Renal cortex interstitium (tissue), 15 donors: ENCODE results near the gene THAP11. TPM values are rescaled to one million over a fixed set of nuclear protein-coding genes. Genes with fewer than 3 reads are reported as not detected.
A peak's percentile ranks its signal among the peaks of the same experiment; 100 is the strongest.

Source experiments
- DNase-seq, 11 donors: peaks; one replicate each; pipeline ENCODE4 v3.0.0-alpha.2; 2013; ENCODE audit warnings: low read depth in 9 of 11, low spot score in 4 of 11; ENCODE audit errors: extremely low read depth in 1 of 11
- long read RNA-seq, 16 experiments: transcript quantifications; one replicate each; lab custom pipeline, GENCODE V29; 2026
- polyA plus RNA-seq, 3 donors: library from polyadenylated mRNA; unstranded; fragments of 120-200 nt; gene quantifications; one replicate each; pipeline ENCODE4 v1.2.1, GENCODE V29; 2013; ENCODE audit not compliant: insufficient read length in 3 of 3

THAP11 gene
- 10 to 100 TPM; 26.6 to 36.3 (median 28.1) TPM for polyA plus RNA-seq
- long read RNA-seq, donor 1, transcript THAP11-201 (1 exons, 2,114 nt): major isoform, 51 of 51 reads
- long read RNA-seq, donor 1, partial matches to known transcripts: 0 of 51 reads
- long read RNA-seq, donor 1, other reads (novel, unspliced or antisense): 0 of 51 reads
- long read RNA-seq, donor 2, transcript THAP11-201 (1 exons, 2,114 nt): major isoform, 48 of 48 reads
- long read RNA-seq, donor 2, partial matches to known transcripts: 0 of 48 reads
- long read RNA-seq, donor 2, other reads (novel, unspliced or antisense): 0 of 48 reads
- long read RNA-seq, donor 3, transcript THAP11-201 (1 exons, 2,114 nt): major isoform, 53 of 53 reads
- long read RNA-seq, donor 3, partial matches to known transcripts: 0 of 53 reads
- long read RNA-seq, donor 3, other reads (novel, unspliced or antisense): 0 of 53 reads
- long read RNA-seq, donor 4, transcript THAP11-201 (1 exons, 2,114 nt): major isoform, 28 of 28 reads
- long read RNA-seq, donor 4, partial matches to known transcripts: 0 of 28 reads
- long read RNA-seq, donor 4, other reads (novel, unspliced or antisense): 0 of 28 reads
- long read RNA-seq, donor 5: 0 reads
- long read RNA-seq, donor 6, transcript THAP11-201 (1 exons, 2,114 nt): major isoform, 34 of 34 reads
- long read RNA-seq, donor 6, partial matches to known transcripts: 0 of 34 reads
- long read RNA-seq, donor 6, other reads (novel, unspliced or antisense): 0 of 34 reads
- long read RNA-seq, donor 7, transcript THAP11-201 (1 exons, 2,114 nt): major isoform, 55 of 55 reads
- long read RNA-seq, donor 7, partial matches to known transcripts: 0 of 55 reads
- long read RNA-seq, donor 7, other reads (novel, unspliced or antisense): 0 of 55 reads
- long read RNA-seq, donor 8: 0 reads
- long read RNA-seq, donor 9, transcript THAP11-201 (1 exons, 2,114 nt): major isoform, 42 of 42 reads
- long read RNA-seq, donor 9, partial matches to known transcripts: 0 of 42 reads
- long read RNA-seq, donor 9, other reads (novel, unspliced or antisense): 0 of 42 reads
- long read RNA-seq, donor 10, transcript THAP11-201 (1 exons, 2,114 nt): major isoform, 50 of 50 reads
- long read RNA-seq, donor 10, partial matches to known transcripts: 0 of 50 reads
- long read RNA-seq, donor 10, other reads (novel, unspliced or antisense): 0 of 50 reads
- long read RNA-seq, donor 11, transcript THAP11-201 (1 exons, 2,114 nt): major isoform, 33 of 33 reads
- long read RNA-seq, donor 11, partial matches to known transcripts: 0 of 33 reads
- long read RNA-seq, donor 11, other reads (novel, unspliced or antisense): 0 of 33 reads
- long read RNA-seq, donor 12, transcript THAP11-201 (1 exons, 2,114 nt): major isoform, 19 of 19 reads
- long read RNA-seq, donor 12, partial matches to known transcripts: 0 of 19 reads
- long read RNA-seq, donor 12, other reads (novel, unspliced or antisense): 0 of 19 reads
- long read RNA-seq, donor 13: 0 reads
- long read RNA-seq, donor 14, transcript THAP11-201 (1 exons, 2,114 nt): major isoform, 29 of 29 reads
- long read RNA-seq, donor 14, partial matches to known transcripts: 0 of 29 reads
- long read RNA-seq, donor 14, other reads (novel, unspliced or antisense): 0 of 29 reads
- long read RNA-seq, donor 15, transcript THAP11-201 (1 exons, 2,114 nt): major isoform, 17 of 17 reads
- long read RNA-seq, donor 15, partial matches to known transcripts: 0 of 17 reads
- long read RNA-seq, donor 15, other reads (novel, unspliced or antisense): 0 of 17 reads
- long read RNA-seq, donor 16, transcript THAP11-201 (1 exons, 2,114 nt): major isoform, 119 of 119 reads
- long read RNA-seq, donor 16, partial matches to known transcripts: 0 of 119 reads
- long read RNA-seq, donor 16, other reads (novel, unspliced or antisense): 0 of 119 reads

GRCh38 chr16:67841816-67842508 is at the start of gene THAP11:
Gene THAP11, plus strand, starts transcription at chr16:67842320. Its CDS starts 235 bp downstream, at chr16:67842555.
- DNase-seq: peak; percentile 86 to 97 (median 95)

- no peak for DNase-seq
Observed at GRCh38 chr16:67796099-67796718, 45.9 kb upstream of the THAP11 start.

DNA sequence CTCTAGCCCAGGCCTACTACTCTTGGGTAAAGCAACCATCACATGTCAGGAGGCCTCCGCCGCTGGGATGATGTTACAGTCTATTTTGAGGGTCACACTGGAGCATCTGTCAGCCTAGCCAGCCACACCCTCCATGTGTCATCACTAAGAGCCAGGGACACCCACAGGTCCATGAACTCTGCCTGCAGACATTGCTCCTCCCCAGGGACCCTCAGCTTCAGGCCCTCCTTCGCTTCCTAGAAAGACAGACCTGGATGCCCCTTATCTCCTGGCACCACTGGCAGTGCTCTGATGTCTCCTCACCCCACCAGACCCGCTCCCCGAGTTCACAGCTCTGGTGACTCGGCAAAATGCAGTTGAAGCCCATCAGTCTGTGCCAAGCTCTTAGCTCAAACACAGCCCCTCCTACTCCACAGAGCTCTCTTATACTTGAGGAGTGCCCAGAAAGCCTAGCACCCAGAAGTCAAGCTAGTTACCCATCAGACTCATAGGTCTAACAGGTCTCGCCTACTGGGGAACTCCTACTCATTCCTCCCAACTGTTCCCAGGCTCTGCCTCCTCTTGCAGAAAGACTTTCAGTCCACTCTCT is 41.7 kb upstream of the THAP11 start:
- no peak for DNase-seq

GRCh38 chr16:67801241-67801640 is 40.9 kb upstream of the THAP11 start:
- DNase-seq: no peak

- DNase-seq: no peak
Observed at GRCh38 chr16:67801883-67802282, 40.2 kb upstream of the THAP11 start.

GRCh38 chr16:67803894-67804293 is 38.2 kb upstream of the THAP11 start:
- no peak for DNase-seq

DNA sequence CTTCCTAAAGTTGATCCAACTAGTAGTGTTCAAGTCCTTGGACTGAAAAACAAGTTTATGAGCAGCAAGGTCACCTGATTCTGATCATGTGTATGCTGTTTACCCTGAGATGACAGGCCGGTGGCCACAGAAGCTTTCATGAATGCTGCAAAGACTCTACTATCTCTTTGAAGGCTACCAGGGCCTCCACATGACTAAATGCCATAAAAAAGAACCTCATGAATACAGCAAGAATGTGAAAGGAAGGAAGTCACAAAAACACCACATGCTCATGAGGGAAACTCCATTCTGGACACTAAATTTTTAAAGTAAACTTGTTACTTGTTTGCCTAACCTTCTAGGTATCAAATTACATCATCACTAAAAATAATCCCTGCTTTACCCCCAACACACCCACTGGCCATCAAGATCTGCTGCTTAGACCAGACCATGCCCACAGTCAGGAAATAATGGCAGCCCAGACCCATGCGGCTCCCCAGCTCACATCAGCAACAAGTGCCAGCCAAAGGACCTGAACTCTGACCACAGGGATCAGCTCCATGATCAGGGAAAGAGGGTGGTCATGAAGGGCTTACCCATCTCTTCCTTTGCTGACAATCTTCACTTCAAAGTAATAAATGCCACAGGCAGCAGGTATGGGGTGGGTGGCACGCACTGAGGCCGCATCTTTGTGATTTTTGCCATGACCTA is 37.1 kb upstream of the THAP11 start:
- no peak for DNase-seq

DNA sequence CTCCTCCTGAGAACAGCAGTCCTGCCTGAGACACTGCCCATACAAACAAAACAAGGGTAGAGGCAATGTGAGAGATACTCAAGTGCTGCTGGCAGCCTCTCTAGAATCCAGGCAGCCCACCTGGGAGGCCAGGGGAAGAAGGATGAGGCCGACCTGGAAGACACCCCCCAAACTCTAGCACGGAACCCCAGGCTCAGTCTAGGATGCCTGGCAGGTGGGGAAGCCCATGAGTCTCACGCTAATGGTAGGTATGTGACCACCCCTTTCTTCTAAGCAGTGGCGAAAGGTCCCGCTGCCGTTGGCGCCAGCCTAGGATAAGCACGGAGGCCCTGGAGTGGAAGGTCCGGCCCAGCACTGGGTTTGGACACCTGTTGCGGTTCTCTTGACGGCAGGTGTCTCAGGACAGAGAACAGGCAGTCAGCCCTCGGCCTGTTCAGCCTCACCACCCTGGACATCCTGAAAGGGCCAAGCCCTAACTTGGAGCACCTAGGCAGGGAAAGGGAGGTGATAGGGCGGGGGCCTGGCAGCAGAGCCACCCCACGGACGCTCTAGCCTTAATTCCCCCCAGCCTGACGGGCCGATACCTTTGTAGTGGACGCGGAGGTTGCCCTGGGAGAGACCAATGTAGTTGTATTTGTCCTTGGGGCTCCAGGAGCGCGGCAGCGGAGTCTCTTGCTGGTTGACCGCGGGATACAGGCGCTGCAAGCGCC is 36.2 kb upstream of the THAP11 start:
- DNase-seq: peak in 2 of 11 donors; percentile 7 to 9

DNA sequence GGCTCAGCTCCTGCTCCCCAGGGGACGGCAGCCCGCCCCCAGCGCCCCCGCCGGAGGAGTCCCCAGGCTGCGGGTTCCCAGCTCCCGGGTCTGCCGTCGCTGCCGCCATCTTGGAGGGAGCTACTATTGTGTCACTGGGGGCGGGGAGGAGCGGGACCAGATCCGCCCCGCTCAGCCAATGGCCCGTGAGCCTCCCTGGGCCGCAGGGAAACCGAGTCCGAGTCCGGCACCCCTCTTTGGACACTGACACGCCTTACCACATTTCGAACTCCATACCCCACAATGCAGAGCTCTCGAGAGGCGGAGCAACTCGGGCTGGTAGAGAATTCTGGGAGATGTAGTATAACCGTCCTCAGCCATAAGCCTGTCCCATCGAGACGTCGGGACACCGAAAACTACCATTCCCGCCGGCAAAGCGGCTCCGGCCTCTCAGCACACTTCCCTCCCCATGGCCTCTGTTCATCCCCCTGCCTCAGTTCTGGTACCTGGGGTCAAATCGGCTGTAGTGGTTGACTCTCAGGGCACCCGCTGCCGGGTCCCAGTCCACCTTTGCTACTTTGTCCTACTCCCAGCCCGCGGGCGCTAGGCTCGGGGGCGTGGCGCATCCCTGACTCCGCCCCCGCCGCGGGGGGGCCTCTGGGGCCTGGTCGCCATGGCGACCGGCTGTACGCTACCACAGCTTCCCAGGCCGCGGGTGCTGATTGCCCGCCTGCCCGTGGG is 35.5 kb upstream of the THAP11 start, which contains the start of the genes RANBP10 and TSNAXIP1:
Gene RANBP10, minus strand, starts transcription at position 133 of the 720 bp plus-strand sequence. Its CDS starts 24 bp downstream, at position 109.
Gene TSNAXIP1, plus strand, starts transcription at position 462 of the 720 bp plus-strand sequence. CDS start 261 bp downstream, outside the sequence.
- peak; percentile 94 to 99 (median 98) for DNase-seq

GRCh38 chr16:67807148-67807682 is 34.9 kb upstream of the THAP11 start:
- DNase-seq: no peak

- no peak for DNase-seq
Observed at GRCh38 chr16:67811899-67812298, 30.2 kb upstream of the THAP11 start.

GRCh38 chr16:67814567-67814966 is 27.6 kb upstream of the THAP11 start:
- no peak for DNase-seq

- DNase-seq: no peak
Observed at GRCh38 chr16:67820608-67821259, 21.4 kb upstream of the THAP11 start.

GRCh38 chr16:67822511-67822910 is 19.6 kb upstream of the THAP11 start:
- DNase-seq: no peak
